Measurements from ENCODE around the gene CBFA2T2. TPM values are rescaled to one million over a fixed set of nuclear protein-coding genes. Genes with fewer than 3 reads are reported as not detected.
"Not testable (repeated sequence)": the region's sequence is repeated elsewhere in the genome, so short reads cannot be mapped to it uniquely, and the experiment has no call there.

CBFA2T2 gene
- total RNA-seq, 2 experiments from 2014 or later = 19.2 to 20.3 TPM

- ChIA-PET CTCF (interaction anchor here (0.7 kb wide), 1 partner anchor 201 kb away, joined by 3 read pairs; no protein-coding TSS in a partner anchor), POLR2A (interaction anchor here (0.6 kb wide), 1 partner anchor 96 kb away, joined by 3 read pairs; no protein-coding TSS in a partner anchor)
- not testable (repeated sequence) for H3K4me1 Mint-ChIP-seq
These were observed 6.9 kb downstream of the CBFA2T2 start for GRCh38 chr20:33496776-33497175.

GRCh38 chr20:33499355-33499754, 9.5 kb downstream of the CBFA2T2 start:
- no peaks in the 10 kb centered on the region for H3K27me3 Mint-ChIP-seq
- no peak for DNase-seq
- H3K4me3 Mint-ChIP-seq = no peak overlapping the region
- H3K4me1 Mint-ChIP-seq = peaks cover 3% of the 10 kb centered on the region
- H3K36me3 Mint-ChIP-seq (ENCODE audit: low read depth) = peaks cover 5% of the 10 kb centered on the region
- ChIA-PET POLR2A (interaction anchor here (1.0 kb wide), 2 partner anchors 18 to 23 kb away, joined by 3 read pairs; no protein-coding TSS in a partner anchor), CTCF (no interaction called here)
- no peak overlapping the region for H3K27ac Mint-ChIP-seq
- H3K9me3 Mint-ChIP-seq = no peaks in the 10 kb centered on the region

More at GRCh38 chr20:33496776-33497175, 6.9 kb downstream of the CBFA2T2 start:
- H3K27me3 Mint-ChIP-seq; H3K4me3 Mint-ChIP-seq; H3K36me3 Mint-ChIP-seq (ENCODE audit: low read depth); DNase-seq; H3K9me3 Mint-ChIP-seq; H3K27ac Mint-ChIP-seq: not testable (repeated sequence)

- ChIA-PET POLR2A (interaction anchor here (0.9 to 2.4 kb wide), 2 partner anchors 11 to 162 kb away, joined by 3 to 11 read pairs; partner anchors contain the start of gene CBFA2T2), CTCF (interaction anchor here (0.6 to 0.7 kb wide), 5 partner anchors 9 to 600 kb away, joined by 3 read pairs; no protein-coding TSS in a partner anchor)
- Mint-ChIP-seq H3K4me1 (peaks cover 3% of the 10 kb centered on the region), H3K9me3 (no peaks in the 10 kb centered on the region), H3K36me3 (ENCODE audit: low read depth) (peaks cover 7% of the 10 kb centered on the region), H3K4me3 (no peak overlapping the region), H3K27me3 (no peaks in the 10 kb centered on the region), H3K27ac (no peak overlapping the region)
- DNase-seq = no peak
These were observed 11.1 kb downstream of the CBFA2T2 start for GRCh38 chr20:33501000-33501399.

GRCh38 chr20:33503564-33503963, 13.7 kb downstream of the CBFA2T2 start:
- CTCF ChIA-PET = interaction anchor here (0.7 kb wide), 2 partner anchors 921 to 1917 kb away, joined by 5 read pairs; no protein-coding TSS in a partner anchor
- POLR2A ChIA-PET = interaction anchor here (1.0 kb wide), 1 partner anchor 13 kb away, joined by 3 read pairs; the partner anchor contains the start of gene CBFA2T2
- H3K4me1 Mint-ChIP-seq = peaks cover 7% of the 10 kb centered on the region
- no peak for DNase-seq
- no peak overlapping the region for H3K27ac Mint-ChIP-seq
- H3K27me3 Mint-ChIP-seq = no peaks in the 10 kb centered on the region
- H3K36me3 Mint-ChIP-seq (ENCODE audit: low read depth) = peaks cover 10% of the 10 kb centered on the region
- peaks cover 2% of the 10 kb centered on the region for H3K9me3 Mint-ChIP-seq
- H3K4me3 Mint-ChIP-seq = no peak overlapping the region

- Mint-ChIP-seq H3K9me3 (peaks cover 2% of the 10 kb centered on the region), H3K27ac (no peak overlapping the region), H3K36me3 (ENCODE audit: low read depth) (peaks cover 19% of the 10 kb centered on the region), H3K4me1 (peaks cover 7% of the 10 kb centered on the region), H3K27me3 (no peaks in the 10 kb centered on the region), H3K4me3 (no peak overlapping the region)
- ChIA-PET POLR2A (interaction anchor here (1.7 kb wide), 1 partner anchor 17 kb away, joined by 5 read pairs; the partner anchor contains the start of gene CBFA2T2), CTCF (interaction anchor here (1.2 kb wide), 1 partner anchor 9 kb away, joined by 3 read pairs; no protein-coding TSS in a partner anchor)
- DNase-seq = no peak
These were observed 16.7 kb downstream of the CBFA2T2 start for GRCh38 chr20:33506576-33506975.

- peaks cover 2% of the 10 kb centered on the region for H3K9me3 Mint-ChIP-seq
- H3K4me1 Mint-ChIP-seq = peaks cover 7% of the 10 kb centered on the region
- no peak overlapping the region for H3K4me3 Mint-ChIP-seq
- H3K27ac Mint-ChIP-seq = no peak overlapping the region
- POLR2A ChIA-PET = interaction anchor here (1.0 to 1.7 kb wide), 3 partner anchors 17 to 156 kb away, joined by 3 to 5 read pairs (median 3); partner anchors contain the start of gene CBFA2T2
- CTCF ChIA-PET = interaction anchor here (1.2 kb wide), 1 partner anchor 8 kb away, joined by 3 read pairs; no protein-coding TSS in a partner anchor
- no peaks in the 10 kb centered on the region for H3K27me3 Mint-ChIP-seq
- DNase-seq = no peak
- peaks cover 19% of the 10 kb centered on the region for H3K36me3 Mint-ChIP-seq (ENCODE audit: low read depth)
These were observed 17.6 kb downstream of the CBFA2T2 start for GRCh38 chr20:33507461-33507860.

GRCh38 chr20:33508015-33508414, 18.1 kb downstream of the CBFA2T2 start:
- DNase-seq, H3K4me3 Mint-ChIP-seq, H3K9me3 Mint-ChIP-seq, CTCF ChIA-PET, H3K4me1 Mint-ChIP-seq, H3K27ac Mint-ChIP-seq, H3K27me3 Mint-ChIP-seq: not testable (repeated sequence)
- H3K36me3 Mint-ChIP-seq (ENCODE audit: low read depth) = peaks cover 19% of the 10 kb centered on the region
- POLR2A ChIA-PET = interaction anchor here (1.0 to 1.2 kb wide), 2 partner anchors 19 to 156 kb away, joined by 3 read pairs; no protein-coding TSS in a partner anchor

GRCh38 chr20:33509057-33509456, 19.2 kb downstream of the CBFA2T2 start:
- H3K9me3 Mint-ChIP-seq, H3K4me3 Mint-ChIP-seq, H3K4me1 Mint-ChIP-seq, POLR2A ChIA-PET, H3K27ac Mint-ChIP-seq, CTCF ChIA-PET, DNase-seq, H3K27me3 Mint-ChIP-seq: not testable (repeated sequence)
- peaks cover 19% of the 10 kb centered on the region for H3K36me3 Mint-ChIP-seq (ENCODE audit: low read depth)

- DNase-seq, H3K27ac Mint-ChIP-seq, H3K27me3 Mint-ChIP-seq, H3K4me3 Mint-ChIP-seq, H3K9me3 Mint-ChIP-seq, POLR2A ChIA-PET: not testable (repeated sequence)
- Mint-ChIP-seq H3K4me1 (peaks cover 13% of the 10 kb centered on the region), H3K36me3 (ENCODE audit: low read depth) (peaks cover 17% of the 10 kb centered on the region)
- CTCF ChIA-PET = interaction anchor here (0.9 kb wide), 1 partner anchor 10 kb away, joined by 3 read pairs; no protein-coding TSS in a partner anchor
These were observed 22.0 kb downstream of the CBFA2T2 start for GRCh38 chr20:33511876-33512275.

- no peaks in the 10 kb centered on the region for H3K9me3 Mint-ChIP-seq
- peaks cover 9% of the 10 kb centered on the region for H3K4me1 Mint-ChIP-seq
- ChIA-PET POLR2A (interaction anchor here (0.7 kb wide), 1 partner anchor 32 kb away, joined by 3 read pairs; no protein-coding TSS in a partner anchor), CTCF (interaction anchor here (0.6 to 1.4 kb wide), 6 partner anchors 9 to 894 kb away, joined by 3 to 5 read pairs (median 3); partner anchors contain the start of gene CBFA2T2)
- no peaks in the 10 kb centered on the region for H3K27me3 Mint-ChIP-seq
- H3K36me3 Mint-ChIP-seq (ENCODE audit: low read depth) = peaks cover 1% of the 10 kb centered on the region
- no peak for DNase-seq
- no peak overlapping the region for H3K27ac Mint-ChIP-seq
- no peak overlapping the region for H3K4me3 Mint-ChIP-seq
These were observed 25.8 kb downstream of the CBFA2T2 start for GRCh38 chr20:33515569-33516216.

GRCh38 chr20:33516882-33517281, 27.0 kb downstream of the CBFA2T2 start:
- ChIA-PET CTCF (interaction anchor here (0.7 to 1.1 kb wide), 3 partner anchors 27 to 294 kb away, joined by 3 read pairs; no protein-coding TSS in a partner anchor), POLR2A (interaction anchor here (0.6 to 1.5 kb wide), 2 partner anchors 18 to 216 kb away, joined by 3 read pairs; no protein-coding TSS in a partner anchor)
- H3K36me3 Mint-ChIP-seq (ENCODE audit: low read depth) = no peaks in the 10 kb centered on the region
- no peak for DNase-seq
- no peaks in the 10 kb centered on the region for H3K9me3 Mint-ChIP-seq
- no peaks in the 10 kb centered on the region for H3K27me3 Mint-ChIP-seq
- no peak overlapping the region for H3K4me3 Mint-ChIP-seq
- no peak overlapping the region for H3K27ac Mint-ChIP-seq
- H3K4me1 Mint-ChIP-seq = peaks cover 9% of the 10 kb centered on the region

GRCh38 chr20:33518071-33518470, 28.2 kb downstream of the CBFA2T2 start:
- DNase-seq = no peak
- Mint-ChIP-seq H3K9me3 (no peaks in the 10 kb centered on the region), H3K36me3 (ENCODE audit: low read depth) (no peaks in the 10 kb centered on the region), H3K4me3 (no peak overlapping the region), H3K27me3 (no peaks in the 10 kb centered on the region), H3K4me1 (peaks cover 12% of the 10 kb centered on the region), H3K27ac (no peak overlapping the region)
- POLR2A ChIA-PET = interaction anchor here (1.5 kb wide), 1 partner anchor 19 kb away, joined by 3 read pairs; no protein-coding TSS in a partner anchor
- CTCF ChIA-PET = interaction anchor here (0.7 kb wide), 1 partner anchor 141 kb away, joined by 3 read pairs; no protein-coding TSS in a partner anchor

- H3K9me3 Mint-ChIP-seq = no peaks in the 10 kb centered on the region
- ChIA-PET CTCF (interaction anchor here (0.7 to 1.3 kb wide), 4 partner anchors 10 to 147 kb away, joined by 3 to 5 read pairs (median 3); no protein-coding TSS in a partner anchor), POLR2A (interaction anchor here (0.6 to 1.5 kb wide), 3 partner anchors 22 to 247 kb away, joined by 3 read pairs; partner anchors contain the start of gene CDK5RAP1)
- no peak overlapping the region for H3K27ac Mint-ChIP-seq
- peaks cover 12% of the 10 kb centered on the region for H3K4me1 Mint-ChIP-seq
- H3K36me3 Mint-ChIP-seq (ENCODE audit: low read depth) = peaks cover 2% of the 10 kb centered on the region
- H3K4me3 Mint-ChIP-seq = no peak overlapping the region
- no peaks in the 10 kb centered on the region for H3K27me3 Mint-ChIP-seq
- no peak for DNase-seq
These were observed 31.6 kb downstream of the CBFA2T2 start for GRCh38 chr20:33521461-33521860.

Measured in activated CD4-positive, alpha-beta memory T cell treated with anti-CD3 and anti-CD28 coated beads, Interleukin-2, amount 10 ng/mL, durations not matched to agents 7 days and 5 days (primary cell).